GM21737 (cell line): ENCODE data around the gene CRYZL1.
A peak's percentile ranks its signal among the peaks of the same experiment; 100 is the strongest.
"Not testable (repeated sequence)": the region's sequence is repeated elsewhere in the genome, so short reads cannot be mapped to it uniquely, and the experiment has no call there.

Experiments used
- ATAC-seq: cut with Tn5 transposase; IDR thresholded peaks from one replicate; pipeline ENCODE4 v1.9.1; 2021; ENCODE audit warnings: mild to moderate bottlenecking, moderate library complexity; ENCODE audit not compliant: unreplicated experiment

The CRYZL1 gene

GRCh38 chr21:33640697-33641351 lies 717 bp downstream of the CRYZL1 start:
- no peak for ATAC-seq

- ATAC-seq = no peak
Measured at GRCh38 chr21:33634254-33634653, 7.3 kb downstream of the CRYZL1 start.

GRCh38 chr21:33626151-33626550 lies 15.4 kb downstream of the CRYZL1 start:
- ATAC-seq = not testable (repeated sequence)

GRCh38 chr21:33622253-33622652 lies 19.3 kb downstream of the CRYZL1 start:
- no peak for ATAC-seq

GRCh38 chr21:33619726-33620125 lies 21.8 kb downstream of the CRYZL1 start:
- no peak for ATAC-seq

- ATAC-seq = no peak
Measured at GRCh38 chr21:33618407-33618806, 23.1 kb downstream of the CRYZL1 start.

- not testable (repeated sequence) for ATAC-seq
Measured at GRCh38 chr21:33617565-33617964, 24.0 kb downstream of the CRYZL1 start.

GRCh38 chr21:33611006-33611744 lies 30.4 kb downstream of the CRYZL1 start:
- ATAC-seq = no peak

GRCh38 chr21:33608559-33608958 lies 33.0 kb downstream of the CRYZL1 start:
- ATAC-seq = no peak

- no peak for ATAC-seq
Measured at GRCh38 chr21:33598051-33598450, 43.5 kb downstream of the CRYZL1 start.

GRCh38 chr21:33588485-33589335 lies 52.8 kb downstream of the CRYZL1 start, which contains the start of gene DONSON:
Gene DONSON (minus strand): TSS chr21:33588684. CDS start chr21:33588641, 43 bp downstream.
- ATAC-seq = peak; percentile 89

GRCh38 chr21:33587792-33588484 lies 53.6 kb downstream of the CRYZL1 start:
- ATAC-seq = peak; percentile 19

- ATAC-seq = no peak
Measured at GRCh38 chr21:33586927-33587326, 54.6 kb downstream of the CRYZL1 start.

GRCh38 chr21:33584455-33584854 lies 57.1 kb downstream of the CRYZL1 start:
- no peak for ATAC-seq

- no peak for ATAC-seq
Measured at GRCh38 chr21:33578959-33579542, 62.5 kb downstream of the CRYZL1 start.

- no peak for ATAC-seq
Measured at GRCh38 chr21:33578214-33578613, 63.3 kb downstream of the CRYZL1 start.

- not testable (repeated sequence) for ATAC-seq
Measured at GRCh38 chr21:33576741-33577141, 64.8 kb downstream of the CRYZL1 start.

- no peak for ATAC-seq
Measured at GRCh38 chr21:33572350-33572749, 69.2 kb downstream of the CRYZL1 start.

- ATAC-seq = no peak
Measured at GRCh38 chr21:33569991-33570390, 71.5 kb downstream of the CRYZL1 start.

- ATAC-seq = no peak
Measured at GRCh38 chr21:33568448-33568847, 73.1 kb downstream of the CRYZL1 start.
